HG03439 (cell line): ENCODE data around the gene FGD1.
A peak's percentile ranks its signal among the peaks of the same experiment; 100 is the strongest.
"Not testable (repeated sequence)": the region's sequence is repeated elsewhere in the genome, so short reads cannot be mapped to it uniquely, and the experiment has no call there.

ENCODE experiments used
- ATAC-seq: cut with Tn5 transposase; IDR thresholded peaks from one replicate; pipeline ENCODE4 v1.9.1; 2021; ENCODE audit warnings: mild to moderate bottlenecking, moderate library complexity; ENCODE audit not compliant: unreplicated experiment

FGD1 gene

DNA sequence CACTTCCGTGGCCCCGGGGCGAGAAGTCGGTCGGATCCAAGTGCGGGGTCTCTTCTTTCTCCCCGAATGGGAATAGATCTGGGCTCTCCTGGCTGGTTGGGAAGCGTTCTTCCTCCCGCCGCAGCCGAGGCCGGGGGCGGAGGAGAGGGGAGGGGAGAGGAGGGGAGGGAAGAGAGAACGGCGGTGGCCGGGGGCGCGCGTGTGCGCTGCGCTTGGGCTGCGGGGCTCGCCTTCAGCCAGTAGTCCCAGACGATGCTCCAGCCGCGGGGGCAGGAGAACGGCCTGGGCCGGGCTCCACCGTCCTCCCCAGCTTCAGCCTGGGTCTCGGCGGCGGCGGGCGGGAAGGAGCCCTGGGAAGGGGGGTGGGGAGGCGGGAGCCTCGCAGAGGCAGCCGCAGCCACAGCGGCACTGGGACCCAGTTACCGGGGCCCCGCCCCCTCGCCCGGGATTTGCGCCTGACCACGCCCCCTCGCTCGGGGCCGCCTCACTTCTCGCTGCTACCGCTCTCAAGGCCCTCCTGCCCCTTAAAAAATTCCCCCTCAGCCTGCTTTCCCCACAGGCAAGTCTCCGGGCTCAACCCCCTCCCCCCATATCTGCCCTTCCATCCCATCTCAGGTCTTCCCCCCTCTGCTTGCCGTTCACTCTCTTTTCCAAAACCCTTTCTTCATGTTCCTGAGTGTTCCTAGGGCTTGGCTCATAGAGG lies at the start of gene FGD1:
FGD1 (minus strand) TSS at position 421 of the 703 bp plus-strand sequence. CDS start 802 bp downstream, outside the sequence.
- ATAC-seq: no peak

DNA sequence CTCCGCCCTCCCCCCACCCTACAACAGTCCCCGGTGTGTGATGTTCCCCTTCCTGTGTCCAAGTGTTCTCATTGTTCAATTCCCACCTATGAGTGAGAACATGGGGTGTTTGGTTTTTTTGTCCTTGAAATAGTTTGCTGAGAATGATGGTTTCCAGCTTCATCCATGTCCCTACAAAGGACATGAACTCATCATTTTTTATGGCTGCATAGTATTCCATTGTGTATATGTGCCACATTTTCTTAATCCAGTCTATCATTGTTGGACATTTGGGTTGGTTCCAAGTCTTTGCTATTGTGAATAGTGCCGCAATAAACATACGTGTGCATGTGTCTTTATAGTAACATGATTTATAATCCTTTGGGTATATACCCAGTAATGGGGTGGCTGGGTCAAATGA lies 46.2 kb upstream of the FGD1 start:
- ATAC-seq: not testable (repeated sequence)

DNA sequence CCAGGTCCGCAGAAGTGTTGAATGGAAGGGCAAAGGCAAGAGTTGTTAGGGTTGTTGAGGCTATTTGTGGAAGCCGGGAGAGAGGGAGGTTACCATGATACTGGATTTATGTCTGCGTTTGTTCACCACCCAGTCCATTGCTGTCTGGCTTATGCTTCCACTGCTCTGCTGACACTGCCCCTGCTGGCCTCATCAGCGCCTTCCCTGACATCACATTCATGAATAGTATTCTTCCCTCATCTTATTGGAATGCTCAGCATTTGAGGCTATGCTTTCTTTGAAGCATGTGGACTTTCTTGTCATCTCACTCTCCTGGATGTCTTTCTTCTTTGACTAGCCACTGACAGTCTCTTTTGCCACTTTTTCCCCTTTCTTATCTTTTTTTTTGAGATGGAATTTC lies 44.3 kb upstream of the FGD1 start:
- no peak for ATAC-seq

DNA sequence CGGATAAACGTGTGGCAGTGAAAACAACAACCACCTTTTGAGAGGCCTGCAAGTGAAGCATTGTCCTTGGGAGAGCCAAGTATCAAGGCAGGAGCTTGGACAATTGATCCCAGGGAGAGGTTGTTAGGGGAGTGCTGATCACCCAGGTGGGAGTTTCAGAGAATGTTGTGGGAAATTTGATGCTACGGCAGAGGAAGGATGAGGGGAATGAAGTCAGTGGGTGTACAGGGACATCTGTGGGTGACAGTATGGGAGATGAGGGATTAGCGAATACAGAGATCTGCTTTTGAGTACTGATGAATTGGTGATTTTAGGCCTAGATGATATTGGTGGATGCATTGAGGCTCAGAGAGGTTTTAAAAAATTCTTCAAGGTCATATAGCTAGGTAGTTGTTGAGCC lies 38.2 kb upstream of the FGD1 start:
- ATAC-seq: no peak

DNA sequence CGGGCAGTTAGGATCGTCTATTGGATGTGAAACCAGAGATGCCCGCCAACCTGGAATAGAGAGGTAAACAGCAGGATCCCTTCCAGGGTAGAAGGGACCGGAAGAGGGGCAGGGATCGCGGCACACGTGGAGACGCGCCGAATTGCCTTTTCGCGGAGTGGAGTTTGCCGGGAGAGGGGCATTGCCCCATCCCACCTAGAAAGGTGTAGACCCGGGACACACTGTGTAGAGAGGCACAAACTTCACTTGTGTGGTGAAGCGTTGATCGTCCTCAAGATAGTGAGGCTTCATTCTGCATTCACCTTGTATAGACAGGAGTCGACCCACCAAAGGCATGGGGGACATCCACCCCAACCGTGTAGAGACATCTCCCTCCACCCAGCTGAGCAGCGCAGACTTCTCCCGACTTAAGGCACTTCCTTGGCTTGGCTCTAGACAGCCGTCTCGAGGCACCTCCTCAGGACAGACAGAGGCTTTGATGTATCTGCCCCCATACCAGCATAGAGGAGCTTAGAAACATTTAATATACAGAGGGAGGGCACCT lies 34.4 kb upstream of the FGD1 start:
- peak; percentile 27 for ATAC-seq

DNA sequence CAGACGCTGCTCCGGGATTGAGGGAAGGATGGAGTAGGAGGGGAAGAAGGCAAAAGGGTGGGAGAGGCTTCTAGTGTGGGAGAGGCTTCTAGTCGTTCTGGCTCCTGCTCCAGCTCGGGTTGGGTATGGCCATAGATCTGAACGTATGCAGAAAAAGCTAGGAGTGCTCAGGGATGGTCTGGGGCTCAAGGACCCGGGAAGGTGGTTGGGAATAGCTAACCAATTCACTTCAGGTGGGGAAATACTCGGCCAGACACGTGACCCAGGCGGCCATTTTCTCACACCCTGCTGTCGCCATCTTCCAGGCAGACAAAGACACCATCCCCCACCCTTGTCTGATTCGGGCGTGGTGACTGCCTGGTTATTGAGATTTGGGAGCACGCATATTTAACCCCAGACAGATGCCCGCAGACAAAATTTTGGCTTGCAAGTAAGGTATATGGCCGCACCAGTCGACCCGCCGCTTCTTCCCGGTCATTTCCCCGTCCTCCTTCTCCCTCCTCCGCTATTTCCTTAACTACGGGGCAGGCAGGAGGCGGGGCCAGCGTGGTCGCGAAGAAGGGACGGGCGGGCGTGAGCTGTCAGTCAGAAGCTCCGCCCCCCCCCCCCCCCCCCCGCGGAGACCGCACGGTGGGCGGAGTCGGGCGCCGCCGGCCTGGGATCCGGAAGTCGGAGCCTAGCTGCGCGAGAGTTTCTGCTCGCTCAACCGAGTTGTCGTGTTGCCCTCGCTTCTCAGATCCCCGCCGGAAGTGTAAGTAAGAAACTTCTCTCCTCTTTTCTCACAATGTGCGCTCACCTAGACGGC lies 33.7 kb upstream of the FGD1 start, which contains the start of gene GNL3L:
GNL3L (plus strand) TSS at position 668 of the 805 bp plus-strand sequence. CDS start 2,348 bp downstream, outside the sequence.
- peak; percentile 91 for ATAC-seq

DNA sequence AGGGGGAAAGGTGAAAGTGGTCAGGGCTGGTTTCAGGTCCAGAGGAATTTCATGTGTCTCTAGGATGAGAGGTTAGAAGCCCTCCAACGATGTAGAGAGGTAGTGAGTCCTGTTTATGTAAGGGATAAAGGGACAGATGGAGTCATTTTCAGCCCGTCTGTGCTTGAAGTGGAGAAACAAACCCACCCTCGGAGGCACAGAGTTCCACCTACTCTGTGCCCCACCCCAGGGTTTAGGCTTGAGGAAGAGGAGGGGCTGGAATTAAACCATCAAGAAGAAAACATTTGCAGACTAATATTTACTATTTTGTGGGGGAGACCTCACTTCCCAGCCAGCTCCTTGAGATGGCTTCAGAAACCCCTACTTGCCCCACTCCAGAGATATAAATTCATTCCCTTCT lies 33.1 kb upstream of the FGD1 start:
- ATAC-seq: no peak

DNA sequence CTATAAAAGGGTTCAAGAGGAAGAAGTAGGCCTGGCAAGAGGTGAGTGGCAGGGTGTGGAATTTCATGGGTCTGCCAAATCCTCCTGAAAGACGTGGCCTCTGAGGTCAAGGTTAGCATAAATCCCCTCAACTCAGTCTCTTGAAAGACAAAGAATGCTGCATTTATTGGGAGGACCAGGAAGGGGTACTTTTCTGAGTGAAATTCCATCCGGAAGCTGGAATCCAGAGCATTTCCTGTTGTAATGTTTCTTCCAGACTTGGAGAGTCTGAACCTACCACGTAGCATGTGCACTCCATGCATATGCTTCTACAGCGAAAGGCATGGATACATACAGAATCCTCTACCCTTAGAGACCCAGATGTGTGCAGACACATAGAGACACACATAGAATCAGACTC lies 13.4 kb upstream of the FGD1 start:
- ATAC-seq: no peak

DNA sequence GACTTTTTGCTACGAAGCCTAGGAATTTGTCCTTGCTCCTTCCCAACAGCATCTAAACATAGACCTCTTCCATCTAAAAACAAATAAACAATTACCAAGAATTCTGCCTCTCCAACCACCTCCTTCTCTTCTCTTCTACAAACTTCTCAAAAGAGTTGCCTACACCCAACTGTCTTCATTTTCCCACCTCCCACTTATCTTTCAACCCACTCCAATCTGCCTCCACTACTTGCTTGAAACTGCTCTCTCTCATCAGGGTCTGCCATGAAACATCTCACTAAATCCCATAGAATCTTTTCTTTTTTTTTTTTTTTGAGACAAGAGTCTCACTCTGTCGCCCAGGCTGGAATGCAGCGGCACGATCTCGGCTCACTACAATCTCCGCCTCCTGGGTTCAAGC lies 902 bp upstream of the FGD1 start:
- no peak for ATAC-seq

DNA sequence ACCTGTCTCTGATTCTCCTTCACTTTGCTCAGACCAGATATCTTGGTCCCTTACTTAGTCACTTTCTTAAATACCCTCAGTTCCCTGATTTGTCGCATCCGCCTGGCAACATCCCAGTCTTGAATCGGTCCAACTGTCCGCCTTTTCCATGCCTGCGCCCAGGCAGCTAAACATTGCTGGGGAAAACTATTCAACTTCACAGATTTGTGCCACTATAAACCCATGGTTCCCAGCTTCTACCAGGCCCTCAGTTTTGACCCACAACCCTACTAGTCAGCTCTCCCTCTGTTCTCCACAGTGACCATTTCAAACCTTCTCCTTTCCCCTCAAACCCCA lies 451 bp upstream of the FGD1 start:
- no peak for ATAC-seq

DNA sequence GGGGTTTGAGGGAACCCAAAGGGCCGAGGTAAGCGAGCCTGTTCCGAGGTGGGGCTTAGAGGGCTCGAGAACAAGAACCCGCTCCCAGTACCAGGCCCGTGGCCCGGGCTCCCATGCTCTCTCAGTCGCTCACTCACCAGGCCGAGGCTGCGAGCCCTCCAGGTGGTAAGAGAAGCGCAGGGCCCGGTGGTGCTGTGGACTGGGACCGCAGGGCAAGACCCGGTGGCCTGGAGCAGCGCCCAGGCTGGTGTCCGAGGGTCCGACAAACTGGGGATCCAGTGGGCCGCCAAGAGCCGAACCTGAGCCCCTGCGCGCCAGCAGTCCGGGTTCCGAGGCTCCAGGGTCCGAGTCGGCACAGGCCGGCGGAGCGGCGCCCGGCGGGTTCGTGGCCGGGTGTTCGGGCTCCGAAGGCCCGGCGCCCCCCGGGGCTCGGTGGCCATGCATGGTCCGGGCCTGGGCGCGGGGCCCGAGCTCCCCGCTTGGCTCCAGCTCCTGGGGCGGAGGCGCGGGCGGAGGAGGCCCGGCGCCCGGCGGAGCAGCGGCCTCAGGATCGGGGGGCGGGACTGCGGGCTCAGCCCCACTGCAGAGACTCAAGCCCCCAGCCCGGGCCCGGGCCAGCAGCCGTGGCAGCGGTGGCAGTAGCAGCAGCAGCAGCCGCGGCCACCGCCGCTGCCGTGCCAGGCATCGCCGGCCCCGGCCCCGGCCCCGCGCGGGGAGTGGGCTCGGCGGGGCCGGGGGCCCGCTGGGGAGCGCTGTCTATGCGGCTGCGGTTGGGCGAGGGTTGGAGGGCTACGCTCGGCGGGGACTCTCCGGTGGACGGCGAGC lies 833 bp downstream of the FGD1 start:
- no peak for ATAC-seq

DNA sequence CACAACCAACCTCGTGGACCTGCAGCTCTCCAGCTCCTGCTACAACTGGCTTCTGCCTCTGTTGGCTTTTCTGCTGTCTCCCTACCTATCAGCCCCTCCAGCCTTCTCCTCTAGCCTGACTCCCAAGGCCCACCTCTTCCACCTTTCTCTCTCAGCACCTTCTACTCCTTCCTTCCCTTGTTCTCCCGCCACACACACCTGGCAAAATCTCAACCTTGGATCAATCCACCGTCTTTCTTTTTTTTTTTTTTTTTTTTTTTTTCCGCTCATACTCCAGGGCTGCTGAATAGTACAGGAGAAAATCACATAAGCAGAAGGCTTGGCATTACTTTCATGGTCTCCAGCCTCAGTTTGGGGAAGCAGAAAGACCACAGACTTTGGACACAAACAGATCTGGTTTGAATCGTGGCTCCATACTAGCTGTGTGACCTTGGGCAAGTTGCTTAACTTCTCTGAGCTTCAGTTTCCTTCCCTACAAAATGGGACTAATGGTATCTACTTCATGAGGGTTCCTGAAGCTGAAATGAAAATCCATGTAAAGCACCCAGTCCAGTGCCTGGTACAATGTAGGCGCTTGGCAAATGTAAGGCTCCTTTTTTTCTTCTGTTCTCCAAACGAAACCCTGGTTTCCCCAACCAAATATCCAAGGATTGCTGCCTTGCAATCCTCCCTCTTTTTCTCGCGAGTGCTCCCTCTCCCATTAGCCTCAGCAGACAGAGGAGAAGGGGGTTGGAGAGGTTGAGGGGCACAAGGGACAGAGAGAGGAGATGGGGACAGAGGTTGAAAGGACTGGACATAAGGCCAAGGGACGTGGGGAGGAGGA lies 1.7 kb downstream of the FGD1 start:
- no peak for ATAC-seq

DNA sequence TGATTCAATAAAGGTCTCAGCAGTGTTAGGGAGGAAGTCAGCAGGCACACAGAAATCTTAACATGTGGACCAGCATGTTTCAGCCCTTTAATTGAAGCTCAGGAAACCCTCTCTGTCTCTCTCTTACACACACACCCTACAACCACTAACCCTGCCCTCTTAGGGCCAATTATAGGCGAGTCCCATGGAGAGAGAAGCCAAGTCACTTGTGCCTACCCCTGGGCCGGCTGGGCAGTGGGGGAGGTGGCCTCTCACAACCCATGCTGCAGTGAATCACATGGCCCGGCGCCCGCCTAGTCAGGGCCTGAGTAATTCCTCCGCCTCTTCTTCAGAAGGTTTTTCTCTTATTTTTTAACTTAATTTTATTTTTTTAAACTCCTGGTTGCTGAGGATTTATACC lies 3.7 kb downstream of the FGD1 start:
- no peak for ATAC-seq

DNA sequence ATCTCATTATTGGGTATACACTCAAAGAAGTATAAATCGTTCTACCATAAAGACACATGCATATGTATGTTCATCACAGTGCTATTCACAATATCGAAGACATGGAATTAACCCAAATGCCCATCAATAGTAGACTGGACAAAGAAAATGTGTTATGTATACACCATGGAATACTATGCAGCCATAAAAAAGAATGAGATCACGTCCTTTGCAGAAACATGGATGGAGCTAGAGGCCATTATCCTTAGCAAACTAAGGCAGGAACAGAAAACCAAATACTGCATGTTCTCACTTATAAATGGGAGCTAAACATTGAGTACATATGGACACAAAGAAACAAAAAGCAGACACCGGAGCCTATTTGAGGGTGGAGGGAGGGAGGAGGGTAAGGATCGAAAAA lies 6.2 kb downstream of the FGD1 start:
- not testable (repeated sequence) for ATAC-seq

DNA sequence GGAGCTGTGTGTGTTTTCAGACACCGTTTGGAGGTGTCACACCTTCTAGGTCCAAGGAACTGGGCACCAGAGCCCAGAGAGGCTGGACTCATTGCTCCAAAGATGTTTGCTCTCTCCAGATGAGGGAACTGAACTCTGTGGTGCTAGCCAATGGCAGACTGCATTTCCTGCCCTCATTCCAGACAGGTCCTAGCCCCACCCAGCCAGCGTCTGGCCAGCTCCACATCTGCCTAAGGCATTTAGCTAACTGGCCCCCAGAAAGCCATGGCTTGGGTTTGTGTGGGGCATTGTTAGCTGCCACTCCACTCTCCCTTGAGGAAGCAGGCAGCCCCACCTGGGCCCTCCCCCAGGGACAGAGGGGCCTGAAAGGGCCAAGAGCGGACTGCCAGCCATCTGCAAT lies 11.4 kb downstream of the FGD1 start:
- ATAC-seq: no peak

DNA sequence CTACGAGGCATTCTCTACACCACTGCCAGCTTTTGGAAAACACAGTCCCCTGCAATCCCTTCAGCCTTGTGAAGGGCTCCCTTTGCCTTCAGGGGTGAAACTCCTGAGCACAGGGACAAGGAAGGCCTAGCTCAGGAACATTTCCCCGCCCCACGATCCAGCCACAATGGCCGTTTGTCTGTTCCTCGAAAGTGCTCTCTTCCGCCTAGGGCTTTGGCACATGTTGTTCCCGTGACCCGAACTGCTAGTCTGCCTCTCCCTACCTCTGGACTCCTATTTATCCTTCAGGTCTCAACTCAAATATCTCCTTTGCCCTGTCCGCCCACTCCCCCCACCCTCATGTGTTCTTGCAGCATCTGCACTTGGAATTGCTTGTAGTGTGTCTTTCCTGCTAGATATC lies 12.1 kb downstream of the FGD1 start:
- no peak for ATAC-seq

DNA sequence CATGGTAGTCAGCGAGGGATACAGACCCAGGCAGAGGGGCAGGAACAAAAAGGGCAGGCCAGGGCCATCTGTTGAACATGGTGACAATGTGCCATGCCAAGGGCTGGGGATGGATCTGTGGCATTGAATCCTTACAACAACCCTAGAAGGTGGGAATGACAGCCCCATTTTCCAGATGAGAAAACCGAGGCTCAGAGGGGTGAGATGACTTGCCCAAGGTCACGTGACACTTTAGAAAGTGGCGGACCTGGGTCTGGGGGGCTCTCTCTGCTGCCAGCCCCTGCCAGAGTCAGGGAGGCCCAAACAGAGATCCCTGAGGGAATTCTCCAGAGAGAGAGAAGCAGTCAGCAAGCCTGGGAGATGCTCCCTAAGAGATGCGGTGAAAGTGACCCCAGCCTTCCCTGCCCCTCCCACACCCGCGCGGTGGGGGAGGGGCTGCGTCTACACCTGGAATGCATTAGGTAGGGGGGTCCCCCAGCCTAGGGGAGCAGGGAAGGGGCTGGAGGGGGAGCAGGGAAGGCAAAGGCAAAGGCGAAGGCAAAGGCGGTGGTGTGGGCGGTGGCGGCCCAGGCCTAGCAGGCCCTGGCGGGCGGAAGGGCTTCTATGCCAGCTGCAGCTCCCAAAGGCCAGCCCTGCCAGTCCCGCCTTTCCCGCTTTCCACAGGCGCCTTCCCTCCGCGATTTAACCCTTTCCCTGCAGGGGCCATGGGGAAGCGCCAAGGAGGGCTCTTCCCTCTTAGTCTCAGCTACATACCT lies 13.0 kb downstream of the FGD1 start:
- no peak for ATAC-seq

DNA sequence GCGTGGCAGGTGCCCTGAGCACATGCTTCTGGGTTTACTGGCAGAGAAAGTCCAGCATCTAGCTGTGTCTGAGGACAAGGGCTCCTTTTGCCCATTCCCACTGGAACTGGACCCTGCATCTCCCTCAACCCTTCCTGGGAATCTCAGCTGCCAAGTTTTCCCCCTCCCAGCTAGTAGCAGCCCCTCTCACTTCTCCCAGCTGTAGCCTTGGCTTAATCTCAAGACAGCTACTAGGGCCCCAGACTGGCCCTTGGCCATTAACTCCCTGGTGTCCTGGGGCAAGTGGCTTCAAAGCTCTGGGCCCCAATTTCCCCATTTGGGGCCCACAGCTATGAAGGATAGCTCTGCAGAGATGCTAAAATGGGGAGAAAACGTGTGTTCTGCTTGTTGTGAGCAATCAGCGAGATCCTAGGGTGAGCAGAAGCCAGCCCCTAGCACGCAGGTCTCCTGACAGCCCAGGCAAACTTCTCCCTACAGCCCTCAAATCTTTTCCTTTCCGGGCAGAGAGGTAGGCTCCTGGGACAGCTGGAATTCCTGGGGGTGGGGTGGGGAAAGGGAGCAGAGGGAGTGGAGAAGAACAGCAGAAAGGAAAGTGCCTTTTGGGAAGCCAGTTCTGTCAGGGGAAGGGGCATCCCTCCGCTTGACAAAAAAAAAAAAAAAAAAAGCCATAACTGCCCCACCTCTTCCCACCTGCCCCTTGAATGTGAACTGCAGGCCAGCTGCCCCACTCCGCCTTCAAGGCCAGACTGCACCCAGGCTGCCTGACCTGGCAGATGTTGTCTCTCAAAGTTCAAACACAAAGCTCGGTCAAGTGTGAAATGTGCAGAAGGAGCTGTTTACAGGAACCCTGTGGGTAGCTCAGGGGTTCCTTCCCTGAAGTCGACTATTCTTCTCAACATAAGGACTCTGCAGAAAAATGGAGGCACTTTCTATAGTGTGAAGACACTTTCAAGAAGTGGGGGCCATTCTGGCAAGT lies 16.6 kb downstream of the FGD1 start:
- no peak for ATAC-seq
